HepG2 (cell line): ENCODE results near the gene BCL2L1. TPM values are rescaled to one million over a fixed set of nuclear protein-coding genes. Genes with fewer than 3 reads are reported as not detected.
A peak's percentile ranks its signal among the peaks of the same experiment; 100 is the strongest.

Experiments used
- ATAC-seq: fragments of 200-7000 bp; cut with Tn5 transposase; 3 replicates; pipeline ENCODE4 v1.9.1; 2020; ENCODE audit warnings: mild to moderate bottlenecking, moderate library complexity
- BruUV-seq: library from RNA; stranded (reverse); fragments of 400-500 nt; replicated peaks from 2 replicates; lab custom pipeline; 2021; lab: Mats Ljungman, UMichigan
- CTCF ChIA-PET: fragments of 300-600 bp; formaldehyde crosslinking; extraction: SDS; loops from one replicate; lab custom pipeline; 2021; ENCODE audit warnings: low total read pairs, inconsistent platforms, low intra/inter-chr PET ratio; lab: Yijun Ruan, JAX
- POLR2A ChIA-PET: fragments of 350-600 bp; sonication (Branson Sonifier 250); formaldehyde crosslinking; loops from one replicate; lab custom pipeline; 2020; ENCODE audit warnings: antibody characterized with exemption, inconsistent platforms; lab: Yijun Ruan, JAX
- DNase-seq: peaks from one replicate; pipeline ENCODE4 v3.0.0-alpha.2; 2015; ENCODE audit warnings: low spot score
- FAIRE-seq: peaks from 3 replicates; lab custom pipeline; 2011; peaks lifted over from hg19 to GRCh38; lab: Jason Lieb, UNC
- H2AFZ ChIP-seq: one replicate; pipeline ENCODE4 v1.6.1; 2011; ENCODE audit warnings: low read length, inconsistent platforms
- H3K27ac ChIP-seq: fragments of 300-600 bp; 3 replicates; pipeline ENCODE4 v1.8.0; 2011; ENCODE audit warnings: mixed run types, mild to moderate bottlenecking, mixed read lengths, low read length, inconsistent platforms; ENCODE audit not compliant: insufficient read depth; ENCODE audit errors: extremely low read length
- H3K27me3 ChIP-seq, 2 experiments: fragments of 200-600 bp in 1 of 2; 2 replicates in 1 of 2; 3 replicates in 1 of 2; pipeline versions ENCODE4 v1.6.0 to v1.8.0; 2011; ENCODE audit warnings: low read length in 2 of 2, mild to moderate bottlenecking in 2 of 2, moderate library complexity in 2 of 2, inconsistent platforms in 1 of 2; ENCODE audit not compliant: insufficient read depth in 2 of 2, control insufficient read depth in 1 of 2
- H3K36me3 ChIP-seq, 2 experiments: fragments of 200-600 bp in 1 of 2; replicated peaks in 1 of 2; 2 replicates in 1 of 2; 3 replicates in 1 of 2; pipeline versions ENCODE4 v1.5.1 to v1.8.0; 2011; ENCODE audit warnings: low read length in 2 of 2, inconsistent platforms in 1 of 2; ENCODE audit not compliant: insufficient read depth in 2 of 2, control insufficient read depth in 1 of 2
- H3K4me1 ChIP-seq: 2 replicates; pipeline ENCODE4 v1.5.1; 2012; ENCODE audit warnings: low read length, inconsistent platforms; ENCODE audit not compliant: insufficient read depth
- H3K4me2 ChIP-seq: 2 replicates; pipeline ENCODE4 v1.6.0; 2011; ENCODE audit warnings: low read depth, low read length, inconsistent platforms
- H3K4me3 ChIP-seq, 3 experiments: fragments of 200-600 bp in 1 of 3; sonication (generic), shearing (Covaris generic) in 1 of 3; replicated peaks in 1 of 3; 2 replicates each; pipeline ENCODE4 v1.5.1; 2011 to 2016; ENCODE audit warnings: low read length in 3 of 3, inconsistent platforms in 2 of 3, low read depth in 2 of 3, mild to moderate bottlenecking in 2 of 3, control low read depth in 1 of 3, mixed read lengths in 1 of 3; ENCODE audit not compliant: insufficient read depth in 1 of 3
- H3K79me2 ChIP-seq: one replicate; pipeline ENCODE4 v1.6.1; 2011; ENCODE audit warnings: low read length, inconsistent platforms; ENCODE audit not compliant: insufficient read depth
- H3K9ac ChIP-seq: 2 replicates; pipeline ENCODE4 v1.6.0; 2011; ENCODE audit warnings: mild to moderate bottlenecking, low read depth, low read length, inconsistent platforms; ENCODE audit not compliant: insufficient read depth
- H3K9me3 ChIP-seq: 2 replicates; pipeline ENCODE4 v1.5.1; 2012; ENCODE audit warnings: mild to moderate bottlenecking, low read length
- H4K20me1 ChIP-seq: 2 replicates; pipeline ENCODE4 v1.6.0; 2011; ENCODE audit warnings: inconsistent platforms, mild to moderate bottlenecking, low read length, moderate library complexity; ENCODE audit not compliant: insufficient read depth
- AHDC1 ChIP-seq: sonication (generic); formaldehyde crosslinking; IDR thresholded peaks from 2 replicates; pipeline ENCODE4 v1.5.1; 2020; ENCODE audit warnings: mild to moderate bottlenecking, missing genetic modification reagents, borderline replicate concordance
- EED ChIP-seq: sonication (generic); formaldehyde crosslinking; IDR thresholded peaks from 2 replicates; pipeline ENCODE4 v1.5.0; 2020; ENCODE audit warnings: mild to moderate bottlenecking, missing genetic modification reagents
- KAT2B ChIP-seq: fragments of 150-350 bp; IDR thresholded peaks from 2 replicates; pipeline ENCODE4 v1.6.1; 2014; ENCODE audit warnings: low read depth, low read length, borderline replicate concordance
- KAT7 ChIP-seq: IDR thresholded peaks from 2 replicates; pipeline ENCODE4 v1.6.1; 2018; ENCODE audit warnings: borderline replicate concordance, missing compliant biosample characterization
- ZHX1 ChIP-seq: sonication (generic); formaldehyde crosslinking; IDR thresholded peaks from 2 replicates; pipeline ENCODE4 v1.8.1; 2022; ENCODE audit warnings: low read depth, mild to moderate bottlenecking, missing genetic modification reagents
- ZNF367 ChIP-seq: sonication (generic); formaldehyde crosslinking; IDR thresholded peaks from 2 replicates; pipeline ENCODE4 v1.4.0; 2020; ENCODE audit warnings: missing genetic modification reagents, borderline replicate concordance
- ZNF605 ChIP-seq: sonication (generic); formaldehyde crosslinking; IDR thresholded peaks from 2 replicates; pipeline ENCODE4 v1.8.0; 2022; ENCODE audit warnings: mild to moderate bottlenecking, missing genetic modification reagents
- WGBS: methylation state at CpG from one replicate; pipeline ENCODE4 v1.1.6; 2017; ENCODE audit warnings: low lambda C conversion rate; 5-methylcytosine and 5-hydroxymethylcytosine counted together
- in situ Hi-C: cut with HindIII; loops from 2 replicates; pipeline ENCODE4 v1.10.0; 2017; ENCODE audit warnings: low pct_unique_long_range_greater_than_20kb; ENCODE audit not compliant: extremely low pct_ligation_motif_present
- intact Hi-C: fragments of 100-400 bp; cut with micrococcal nuclease; formaldehyde crosslinking; loops from one replicate; pipeline ENCODE4 v1.10.0; 2022; ENCODE audit not compliant: unreplicated experiment
- polyA plus RNA-seq, 8 experiments: library from polyadenylated mRNA; depleted of rRNA in 3 of 8; stranded (reverse) in 7 of 8; unstranded in 1 of 8; fragments of >200 nt; fragmentation: Illumina TruSeq in 4 of 8; extraction: Trizol in 4 of 8; gene quantifications; 2 replicates each; pipeline versions ENCODE4 v1.2.1 to v1.2.3, GENCODE V29; 2011 to 2016; ENCODE audit warnings: low read depth in 4 of 8, missing spikeins in 1 of 8, mixed read lengths in 1 of 8; ENCODE audit not compliant: insufficient read depth in 1 of 8
- total RNA-seq, 5 experiments: library from RNA; depleted of rRNA; stranded (reverse); fragments of >200 nt; fragmentation: Illumina TruSeq; extraction: Trizol; gene quantifications; 2 replicates each; pipeline ENCODE4 v1.2.3, GENCODE V29; 2016; ENCODE audit warnings: low read depth in 1 of 5

The BCL2L1 gene
- total and polyA plus RNA-seq, 2 of the 13 experiments (the other 11 are each of a cell fraction or from before 2014, with no cell fraction given): 164 to 258 TPM

GRCh38 chr20:31640259-31640658 is 82.4 kb downstream of the BCL2L1 start:
- no peak for FAIRE-seq
- DNase-seq: no peak
- ChIA-PET POLR2A (interaction anchor here (1.0 to 1.5 kb wide), 3 partner anchors 24 to 99 kb away, joined by 4 to 5 read pairs (median 4); partner anchors contain the start of gene TPX2), CTCF (no interaction called here)
- TF ChIP-seq EED (0 out of 2 replicates have a peak, but pooled peaks have one; percentile 37), ZNF605 (CRISPR knock-in tag) (0 out of 2 replicates have a peak, but pooled peaks have one; percentile 19), KAT7 (CRISPR knock-in tag) (no peak)
- in situ Hi-C loops: no loop called here
- Histone ChIP-seq H3K4me2 (no peak overlapping the region), H3K9me3 (no peaks in the 10 kb centered on the region), H3K27ac (no peak overlapping the region), H3K36me3 (no peaks in the 10 kb centered on the region), H3K4me1 (peaks cover 32% of the 10 kb centered on the region), H3K4me3 (no peak overlapping the region), H4K20me1 (no peaks in the 10 kb centered on the region), H3K9ac (no peak overlapping the region), H3K27me3 (peaks cover 13 to 31% of the 10 kb centered on the region in 2 experiments; a peak in 3 of 5 replicates), H3K79me2 (no peaks in the 10 kb centered on the region), H2AFZ (no peak overlapping the region)
- intact Hi-C loops: no loop called here
- no TSS peak for BruUV-seq
- 4% methylated on average over 3 of the region's 3 CpGs for WGBS
- ATAC-seq: no peak

- ChIA-PET CTCF (no interaction called here), POLR2A (interaction anchor here (0.6 kb wide), 1 partner anchor 72 kb away, joined by 3 read pairs; no protein-coding TSS in a partner anchor)
- Histone ChIP-seq H3K9me3 (no peaks in the 10 kb centered on the region), H3K9ac (peak overlapping the region; percentile 6; the same call in 1 of the 2 replicates), H3K4me3 (peak overlapping the region in 1 of 3 experiments; percentile 32; a peak in 1 of 6 replicates), H2AFZ (no peak overlapping the region), H3K4me2 (peak overlapping the region; percentile 34; the same call in 1 of the 2 replicates), H3K36me3 (no peaks in the 10 kb centered on the region), H3K27ac (no peak overlapping the region), H3K27me3 (peaks cover 13 to 31% of the 10 kb centered on the region in 2 experiments; a peak in 3 of 5 replicates), H3K4me1 (peaks cover 42% of the 10 kb centered on the region), H4K20me1 (no peaks in the 10 kb centered on the region), H3K79me2 (no peaks in the 10 kb centered on the region)
- ATAC-seq: no peak
- intact Hi-C loops (no loop called here), in situ Hi-C loops (no loop called here)
- 18% methylated on average over 4 of the region's 4 CpGs for WGBS
- BruUV-seq: no TSS peak
- no peak for FAIRE-seq
- DNase-seq: no peak
- TF ChIP-seq AHDC1 (CRISPR knock-in tag): 0 out of 2 replicates have a peak, but pooled peaks have one; percentile 28
- TF ChIP-seq KAT2B: no peak
- no peak for TF ChIP-seq ZNF367 (CRISPR knock-in tag)
- TF ChIP-seq ZHX1 (CRISPR knock-in tag): no peak
Observed at GRCh38 chr20:31638816-31639215, 83.9 kb downstream of the BCL2L1 start.
